ENCODE results near the gene SLC25A15. TPM values are rescaled to one million over a fixed set of nuclear protein-coding genes. Genes with fewer than 3 reads are reported as not detected.

SLC25A15 gene
- total RNA-seq, 1 experiment from 2014 or later: 22.0 TPM

- Histone ChIP-seq H3K27ac (ENCODE audit: low read length) (no peak overlapping the region), H4K20me1 (ENCODE audit: low read length) (no peaks in the 10 kb centered on the region), H3K9me2 (replicated peaks; ENCODE audit: low read length) (no peaks in the 10 kb centered on the region), H3K9ac (ENCODE audit: low read length) (no peak overlapping the region), H3K4me3 (ENCODE audit: low read length) (no peak overlapping the region), H3K4me2 (ENCODE audit: low read length) (no peak overlapping the region), H3K4me1 (ENCODE audit: insufficient read depth, low read length) (no peaks in the 10 kb centered on the region), H3K36me3 (ENCODE audit: low read depth, low read length) (no peaks in the 10 kb centered on the region), H3K9me3 (ENCODE audit: low read length) (no peaks in the 10 kb centered on the region), H2AFZ (ENCODE audit: low read length) (no peak overlapping the region), H3K79me2 (ENCODE audit: low read length) (no peaks in the 10 kb centered on the region), H3K27me3 (ENCODE audit: low read length) (no peaks in the 10 kb centered on the region), H3F3A (ENCODE audit: low read length, unreplicated experiment) (no peaks in the 10 kb centered on the region)
- ATAC-seq (no peak), DNase-seq (no peak)
- TF ChIP-seq EZH2 (IDR thresholded peaks at IDR 0.05; ENCODE audit: low read length, unreplicated experiment): no peak
- no peak for TF ChIP-seq CTCF (conservative IDR thresholded peaks at IDR 0.05; ENCODE audit: low read depth, low read length)
- TF ChIP-seq EZH2phosphoT487 (IDR thresholded peaks at IDR 0.05; ENCODE audit: borderline replicate concordance, low read length): no peak
- intact Hi-C loops (cut with micrococcal nuclease): no loop called here
- CTCF ChIA-PET: no interaction called here
- POLR2A ChIA-PET (ENCODE audit: unreplicated experiment): no interaction called here
- no TSS peak for BruUV-seq (replicated peaks)
Measured at GRCh38 chr13:40762849-40763248, 26.6 kb upstream of the SLC25A15 start.

GRCh38 chr13:40764587-40765403 is 24.6 kb upstream of the SLC25A15 start:
- ATAC-seq (no peak), DNase-seq (no peak)
- no peaks in the 10 kb centered on the region for H4K20me1 ChIP-seq (ENCODE audit: low read length)
- ChIA-PET CTCF (no interaction called here), POLR2A (ENCODE audit: unreplicated experiment) (no interaction called here)
- no peaks in the 10 kb centered on the region for H3F3A ChIP-seq (ENCODE audit: low read length, unreplicated experiment)
- 0 out of 2 replicates have a peak, but pooled peaks cover 3% of the 10 kb centered on the region for H3K4me1 ChIP-seq (ENCODE audit: insufficient read depth, low read length)
- H3K4me3 ChIP-seq (ENCODE audit: low read length): no peak overlapping the region
- BruUV-seq (replicated peaks): no TSS peak
- peaks cover 5% of the 10 kb centered on the region for H3K79me2 ChIP-seq (ENCODE audit: low read length)
- TF ChIP-seq EZH2 (IDR thresholded peaks at IDR 0.05; ENCODE audit: low read length, unreplicated experiment) (no peak), EZH2phosphoT487 (IDR thresholded peaks at IDR 0.05; ENCODE audit: borderline replicate concordance, low read length) (no peak), CTCF (conservative IDR thresholded peaks at IDR 0.05; ENCODE audit: low read depth, low read length) (no peak)
- no peaks in the 10 kb centered on the region for H3K9me2 ChIP-seq (replicated peaks; ENCODE audit: low read length)
- no peaks in the 10 kb centered on the region for H3K9me3 ChIP-seq (ENCODE audit: low read length)
- no peaks in the 10 kb centered on the region for H3K27me3 ChIP-seq (ENCODE audit: low read length)
- intact Hi-C loops (cut with micrococcal nuclease): no loop called here
- H3K4me2 ChIP-seq (ENCODE audit: low read length): no peak overlapping the region
- no peak overlapping the region for H3K27ac ChIP-seq (ENCODE audit: low read length)
- no peak overlapping the region for H3K9ac ChIP-seq (ENCODE audit: low read length)
- H3K36me3 ChIP-seq (ENCODE audit: low read depth, low read length): no peaks in the 10 kb centered on the region; the same call in 1 of the 2 replicates
- no peak overlapping the region for H2AFZ ChIP-seq (ENCODE audit: low read length)

GRCh38 chr13:40765602-40766001 is 23.8 kb upstream of the SLC25A15 start:
- intact Hi-C loops (cut with micrococcal nuclease): no loop called here
- peaks cover 13% of the 10 kb centered on the region for H3K79me2 ChIP-seq (ENCODE audit: low read length)
- H3K27me3 ChIP-seq (ENCODE audit: low read length): no peaks in the 10 kb centered on the region
- H3K9me3 ChIP-seq (ENCODE audit: low read length): no peaks in the 10 kb centered on the region
- no peaks in the 10 kb centered on the region; the same call in 1 of the 2 replicates for H3K36me3 ChIP-seq (ENCODE audit: low read depth, low read length)
- BruUV-seq (replicated peaks): no TSS peak
- no peak overlapping the region for H3K27ac ChIP-seq (ENCODE audit: low read length)
- H3K9ac ChIP-seq (ENCODE audit: low read length): no peak overlapping the region
- no peak for TF ChIP-seq EZH2 (IDR thresholded peaks at IDR 0.05; ENCODE audit: low read length, unreplicated experiment)
- TF ChIP-seq CTCF (conservative IDR thresholded peaks at IDR 0.05; ENCODE audit: low read depth, low read length): no peak
- no peaks in the 10 kb centered on the region for H3K9me2 ChIP-seq (replicated peaks; ENCODE audit: low read length)
- ChIA-PET POLR2A (ENCODE audit: unreplicated experiment) (no interaction called here), CTCF (no interaction called here)
- H3K4me3 ChIP-seq (ENCODE audit: low read length): no peak overlapping the region
- ATAC-seq (no peak), DNase-seq (no peak)
- no peaks in the 10 kb centered on the region for H4K20me1 ChIP-seq (ENCODE audit: low read length)
- no peak overlapping the region for H2AFZ ChIP-seq (ENCODE audit: low read length)
- peaks cover 7% of the 10 kb centered on the region; the same call in 1 of the 2 replicates for H3K4me1 ChIP-seq (ENCODE audit: insufficient read depth, low read length)
- H3K4me2 ChIP-seq (ENCODE audit: low read length): no peak overlapping the region
- no peaks in the 10 kb centered on the region for H3F3A ChIP-seq (ENCODE audit: low read length, unreplicated experiment)
